ENCODE measurements around the gene DIAPH3.

- no peak for TF ChIP-seq CTCF (conservative IDR thresholded peaks at IDR 0.05; ENCODE audit: low read length)
- TF ChIP-seq EZH2phosphoT487 (IDR thresholded peaks at IDR 0.05; ENCODE audit: borderline replicate concordance): no peak
Observed at GRCh38 chr13:60001889-60002288, 161.8 kb downstream of the DIAPH3 start.
